ENCODE measurements around the gene MANBA.

The MANBA gene

GRCh38 chr4:102637391-102637790 is 123.4 kb downstream of the MANBA start:
- Histone ChIP-seq H3K27me3 (replicated peaks) (no peaks in the 10 kb centered on the region), H3K4me3 (ENCODE audit: low read depth, low read length) (no peak overlapping the region), H3K27ac (no peak overlapping the region), H3K36me3 (replicated peaks) (no peaks in the 10 kb centered on the region)
- DNase-seq = no peak
- no peak for TF ChIP-seq CTCF (IDR thresholded peaks at IDR 0.05; ENCODE audit: low read depth, low read length, missing control alignments)
- in situ Hi-C loops (cut with HindIII; ENCODE audit: low pct_ligation_motif_present, low sequenced_read_pairs) = no loop called here

GRCh38 chr4:102633100-102633499 is 127.7 kb downstream of the MANBA start:
- Histone ChIP-seq H3K27me3 (replicated peaks) (no peaks in the 10 kb centered on the region), H3K4me3 (ENCODE audit: low read depth, low read length) (no peak overlapping the region), H3K27ac (no peak overlapping the region), H3K36me3 (replicated peaks) (no peaks in the 10 kb centered on the region)
- no peak for TF ChIP-seq CTCF (IDR thresholded peaks at IDR 0.05; ENCODE audit: low read depth, low read length, missing control alignments)
- in situ Hi-C loops (cut with HindIII; ENCODE audit: low pct_ligation_motif_present, low sequenced_read_pairs) = no loop called here
- DNase-seq = no peak

GRCh38 chr4:102632241-102633065 is 128.3 kb downstream of the MANBA start:
- H3K36me3 ChIP-seq (replicated peaks) = no peaks in the 10 kb centered on the region
- no peak for TF ChIP-seq CTCF (IDR thresholded peaks at IDR 0.05; ENCODE audit: low read depth, low read length, missing control alignments)
- DNase-seq = no peak
- no peak overlapping the region for H3K27ac ChIP-seq
- in situ Hi-C loops (cut with HindIII; ENCODE audit: low pct_ligation_motif_present, low sequenced_read_pairs) = no loop called here
- no peaks in the 10 kb centered on the region for H3K27me3 ChIP-seq (replicated peaks)
- no peak overlapping the region for H3K4me3 ChIP-seq (ENCODE audit: low read depth, low read length)

- no peak for DNase-seq
- Histone ChIP-seq H3K4me3 (ENCODE audit: low read depth, low read length) (no peak overlapping the region), H3K27me3 (replicated peaks) (no peaks in the 10 kb centered on the region), H3K27ac (no peak overlapping the region), H3K36me3 (replicated peaks) (no peaks in the 10 kb centered on the region)
- TF ChIP-seq CTCF (IDR thresholded peaks at IDR 0.05; ENCODE audit: low read depth, low read length, missing control alignments) = no peak
- in situ Hi-C loops (cut with HindIII; ENCODE audit: low pct_ligation_motif_present, low sequenced_read_pairs) = no loop called here
Observed at GRCh38 chr4:102631616-102632015, 129.2 kb downstream of the MANBA start.

- H3K4me3 ChIP-seq (ENCODE audit: low read depth, low read length) = no peak overlapping the region
- TF ChIP-seq CTCF (IDR thresholded peaks at IDR 0.05; ENCODE audit: low read depth, low read length, missing control alignments) = no peak
- H3K27ac ChIP-seq = no peak overlapping the region
- no peaks in the 10 kb centered on the region for H3K36me3 ChIP-seq (replicated peaks)
- no peak for DNase-seq
- in situ Hi-C loops (cut with HindIII; ENCODE audit: low pct_ligation_motif_present, low sequenced_read_pairs) = no loop called here
- H3K27me3 ChIP-seq (replicated peaks) = no peaks in the 10 kb centered on the region
Observed at GRCh38 chr4:102629673-102630072, 131.1 kb downstream of the MANBA start.
